Spleen (tissue), 11 donors: Measurements from ENCODE around the gene OR11H6. TPM values are rescaled to one million over a fixed set of nuclear protein-coding genes. Genes with fewer than 3 reads are reported as not detected.

Experiments
- DNase-seq: peaks from one replicate; pipeline ENCODE4 v3.0.0-alpha.2; 2020
- H3K27ac ChIP-seq, 8 donors: fragments of 200-600 bp; sonication (generic) in 7 of 8; 1 replicate in 4 of 8; 2 replicates in 4 of 8; pipeline versions ENCODE4 v1.5.0 to v1.8.0; 2016 to 2021; ENCODE audit warnings: inconsistent platforms in 4 of 8, mild to moderate bottlenecking in 4 of 8, moderate library complexity in 1 of 8
- H3K27me3 ChIP-seq, 7 donors: fragments of 200-600 bp; sonication (generic) in 6 of 7; replicated peaks in 1 of 7; 1 replicate in 4 of 7; 2 replicates in 3 of 7; pipeline versions ENCODE4 v1.5.0 to v1.8.0; 2016 to 2021; ENCODE audit warnings: inconsistent platforms in 3 of 7, mild to moderate bottlenecking in 1 of 7
- H3K36me3 ChIP-seq, 6 donors: fragments of 200-600 bp; sonication (generic) in 5 of 6; 1 replicate in 4 of 6; 2 replicates in 2 of 6; pipeline versions ENCODE4 v1.5.0 to v1.8.0; 2016 to 2021; ENCODE audit warnings: inconsistent platforms in 2 of 6
- H3K4me1 ChIP-seq, 6 donors: fragments of 200-600 bp; sonication (generic) in 5 of 6; 1 replicate in 3 of 6; 2 replicates in 3 of 6; pipeline versions ENCODE4 v1.5.0 to v1.8.0; 2016 to 2021; ENCODE audit warnings: inconsistent platforms in 3 of 6
- H3K4me3 ChIP-seq, 8 donors: fragments of 200-600 bp; sonication (generic) in 7 of 8; 1 replicate in 4 of 8; 2 replicates in 4 of 8; pipeline versions ENCODE4 v1.5.0 to v1.8.0; 2016 to 2021; ENCODE audit warnings: inconsistent platforms in 4 of 8, mild to moderate bottlenecking in 4 of 8, moderate library complexity in 2 of 8
- H3K9me3 ChIP-seq, 8 donors: fragments of 200-600 bp; sonication (generic) in 7 of 8; 1 replicate in 4 of 8; 2 replicates in 4 of 8; pipeline versions ENCODE4 v1.5.0 to v1.8.0; 2016 to 2021; ENCODE audit warnings: inconsistent platforms in 4 of 8
- POLR2A ChIP-seq, 3 donors: fragments of 450-650 bp; IDR thresholded peaks; one replicate each; pipeline ENCODE4 v1.5.1; 2017; ENCODE audit warnings: antibody characterized with exemption in 3 of 3, mild to moderate bottlenecking in 1 of 3
- POLR2AphosphoS5 ChIP-seq, 3 donors: sonication (generic); formaldehyde crosslinking; IDR thresholded peaks; one replicate each; pipeline ENCODE4 v1.5.1; 2017; ENCODE audit warnings: antibody characterized with exemption in 3 of 3
- WGBS, 5 donors: extraction: QIAGEN DNeasy Blood & Tissue Kit in 3 of 5; methylation state at CpG; one replicate each; pipeline versions ENCODE4 v1.1.5 to v1.1.7; 2013 to 2018; 5-methylcytosine and 5-hydroxymethylcytosine counted together
- intact Hi-C: fragments of 100-400 bp; cut with DNase I; formaldehyde crosslinking; loops from one replicate; pipeline ENCODE4 v1.15.0; 2023; ENCODE audit warnings: low total_unique reads
- polyA plus RNA-seq, 3 donors: library from polyadenylated mRNA; stranded (reverse); fragments of 200-250 nt; gene quantifications; one replicate each; pipeline ENCODE4 v1.2.1, GENCODE V29; 2013
- small RNA-seq, 4 donors: library from RNA; depleted of rRNA; stranded (forward); fragments of <200 nt; gene quantifications; one replicate each; pipeline ENCODE3, GENCODE V24; 2016
- total RNA-seq, 7 donors: library from RNA; depleted of rRNA in 3 of 7; stranded (reverse); fragments of >200 nt in 3 of 7; fragmentation: NEBNext Ultra II Directional in 4 of 7; extraction: Animal tissue kit (Norgen Biotek cat#: 25700) in 4 of 7; gene quantifications; one replicate each; pipeline versions ENCODE4 v1.1.0 to v1.2.1, GENCODE V29; 2016 to 2021
- TF ChIP-seq, protein P1 (sequence below), 11 experiments: fragments of 200-600 bp in 7 of 11; fragments of 450-650 bp in 4 of 11; sonication (generic) in 4 of 11; IDR thresholded peaks in 8 of 11; conservative IDR thresholded peaks in 3 of 11; 1 replicate in 7 of 11; 2 replicates in 4 of 11; pipeline versions ENCODE4 v1.4.0 to v1.8.0; 2016 to 2021; ENCODE audit warnings: antibody characterized with exemption in 11 of 11, inconsistent platforms in 4 of 11, mild to moderate bottlenecking in 1 of 11
- donor health status: healthy with polysubstance abuse.
- donor health status: DM: no; HTN: no; CAD: no; lungs with moderate emphysema.
- donor health status: DM: no; HTN: no; CAD: no.
- donor health status: Bipolar disorder and iron deficiency.
- donor health status: healthy.
- donor health status: DM: no; HTN: no; CAD: no.
- donor health status: DM: yes; HTN: yes; CAD: no.

Gene OR11H6
- total and polyA plus RNA-seq, 10 donors = not detected

DNA sequence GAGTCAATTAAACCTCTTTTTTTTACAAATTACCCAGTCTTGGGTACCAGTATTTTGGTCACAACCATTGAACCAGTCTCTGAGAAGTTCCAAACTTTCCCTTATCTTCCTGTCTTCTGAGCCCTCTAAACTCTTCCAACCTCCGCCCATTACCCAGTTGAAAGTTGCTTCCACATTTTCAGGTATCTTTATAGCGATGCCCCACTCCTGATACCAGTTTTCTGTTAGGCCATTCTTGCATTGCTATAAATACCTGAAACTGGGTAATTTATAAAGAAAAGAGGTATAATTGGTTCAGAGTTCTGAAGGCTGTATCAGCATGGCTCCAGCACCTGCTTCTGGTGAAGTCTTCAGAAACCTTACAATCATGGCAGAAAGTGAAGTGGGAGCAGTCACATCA is 50.6 kb downstream of the OR11H6 start:
- WGBS, 5 donors = 93 to 97% (median 97%) methylated on average over 2 of the region's 2 CpGs
- Histone ChIP-seq H3K9me3 (peaks cover 3 to 52% (median 45%) of the 10 kb centered on the region in 8 donors), H3K4me1 (peaks cover 0 to 7% (median 0%) of the 10 kb centered on the region in 6 donors), H3K36me3 (peaks cover 0 to 37% (median 2%) of the 10 kb centered on the region in 6 donors), H3K27me3 (no peaks in the 10 kb centered on the region), H3K4me3 (no peak overlapping the region), H3K27ac (no peak overlapping the region)
- intact Hi-C loops = no loop called here
- no peak for DNase-seq
- no peak for TF ChIP-seq POLR2A (IDR thresholded peaks at IDR 0.05)
- TF ChIP-seq, protein P1, sequence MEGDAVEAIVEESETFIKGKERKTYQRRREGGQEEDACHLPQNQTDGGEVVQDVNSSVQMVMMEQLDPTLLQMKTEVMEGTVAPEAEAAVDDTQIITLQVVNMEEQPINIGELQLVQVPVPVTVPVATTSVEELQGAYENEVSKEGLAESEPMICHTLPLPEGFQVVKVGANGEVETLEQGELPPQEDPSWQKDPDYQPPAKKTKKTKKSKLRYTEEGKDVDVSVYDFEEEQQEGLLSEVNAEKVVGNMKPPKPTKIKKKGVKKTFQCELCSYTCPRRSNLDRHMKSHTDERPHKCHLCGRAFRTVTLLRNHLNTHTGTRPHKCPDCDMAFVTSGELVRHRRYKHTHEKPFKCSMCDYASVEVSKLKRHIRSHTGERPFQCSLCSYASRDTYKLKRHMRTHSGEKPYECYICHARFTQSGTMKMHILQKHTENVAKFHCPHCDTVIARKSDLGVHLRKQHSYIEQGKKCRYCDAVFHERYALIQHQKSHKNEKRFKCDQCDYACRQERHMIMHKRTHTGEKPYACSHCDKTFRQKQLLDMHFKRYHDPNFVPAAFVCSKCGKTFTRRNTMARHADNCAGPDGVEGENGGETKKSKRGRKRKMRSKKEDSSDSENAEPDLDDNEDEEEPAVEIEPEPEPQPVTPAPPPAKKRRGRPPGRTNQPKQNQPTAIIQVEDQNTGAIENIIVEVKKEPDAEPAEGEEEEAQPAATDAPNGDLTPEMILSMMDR (IDR thresholded peaks at IDR 0.05 in 8 of 11, conservative IDR thresholded peaks at IDR 0.05 in 3 of 11) = no peak
- no peak for TF ChIP-seq POLR2AphosphoS5 (IDR thresholded peaks at IDR 0.05)

Small RNA genes within 50 kb of the gene (small RNA-seq; reads per million reads assigned to genes)
- 0 reads per million in 4 donors for gene GTF2IP22

Other genes with a start within 250 kb of the OR11H6 start
- gene OR4K15, start 248.1 kb upstream of the OR11H6 start, total RNA-seq = not detected
- not detected for gene OR4K15, start 248.1 kb upstream of the OR11H6 start, polyA plus RNA-seq
- not detected for gene OR4Q2, start 221.5 kb upstream of the OR11H6 start, total RNA-seq
- not detected for gene OR4Q2, start 221.5 kb upstream of the OR11H6 start, polyA plus RNA-seq
- gene OR4K14, start 204.4 kb upstream of the OR11H6 start, total RNA-seq = not detected
- not detected for gene OR4K14, start 204.4 kb upstream of the OR11H6 start, polyA plus RNA-seq
- gene OR4K13, start 187.7 kb upstream of the OR11H6 start, total RNA-seq = not detected
- gene OR4K13, start 187.7 kb upstream of the OR11H6 start, polyA plus RNA-seq = not detected
- gene OR4L1, start 163.7 kb upstream of the OR11H6 start, total RNA-seq = not detected
- gene OR4L1, start 163.7 kb upstream of the OR11H6 start, polyA plus RNA-seq = not detected
- not detected for gene OR4K17, start 113.0 kb upstream of the OR11H6 start, total RNA-seq
- gene OR4K17, start 113.0 kb upstream of the OR11H6 start, polyA plus RNA-seq = not detected
- not detected for gene OR4N5, start 84.9 kb upstream of the OR11H6 start, total RNA-seq
- not detected for gene OR4N5, start 84.9 kb upstream of the OR11H6 start, polyA plus RNA-seq
- gene OR11G2, start 32.8 kb upstream of the OR11H6 start, total RNA-seq = not detected
- gene OR11G2, start 32.8 kb upstream of the OR11H6 start, polyA plus RNA-seq = not detected
- gene OR11H7, start 5.3 kb downstream of the OR11H6 start, total RNA-seq = not detected
- not detected for gene OR11H7, start 5.3 kb downstream of the OR11H6 start, polyA plus RNA-seq
- not detected for gene OR11H4, start 15.6 kb downstream of the OR11H6 start, total RNA-seq
- gene OR11H4, start 15.6 kb downstream of the OR11H6 start, polyA plus RNA-seq = not detected
- gene TTC5, start 82.2 kb downstream of the OR11H6 start, total RNA-seq = 10 to 100 TPM; 12.5 to 21.9 (median 18.8) TPM
- gene TTC5, start 82.2 kb downstream of the OR11H6 start, polyA plus RNA-seq = 1 to 10 TPM; 5.9 to 7.2 (median 6.7) TPM
- 10 to 100 TPM; 21.1 to 32.8 (median 27.9) TPM for gene CCNB1IP1, start 109.6 kb downstream of the OR11H6 start, total RNA-seq
- gene CCNB1IP1, start 109.6 kb downstream of the OR11H6 start, polyA plus RNA-seq = 10 to 100 TPM; 30.4 to 49.1 (median 43.6) TPM
- gene PARP2, start 119.9 kb downstream of the OR11H6 start, total RNA-seq = 10 to 100 TPM; 10.9 to 25.0 (median 17.2) TPM
- gene PARP2, start 119.9 kb downstream of the OR11H6 start, polyA plus RNA-seq = 10 to 100 TPM in 2 of 3 donors, 1 to 10 TPM in 1; 9.1 to 12.0 (median 11.3) TPM
- 10 to 100 TPM; 55.1 to 91.7 (median 70.5) TPM for gene TEP1, start 189.8 kb downstream of the OR11H6 start, total RNA-seq
- gene TEP1, start 189.8 kb downstream of the OR11H6 start, polyA plus RNA-seq = 10 to 100 TPM; 19.2 to 38.7 (median 26.7) TPM
- gene KLHL33, start 212.5 kb downstream of the OR11H6 start, total RNA-seq = 1 to 10 TPM in 2 of 7 donors, under 1 TPM in 4, not detected in 1; 0.47 to 2.9 (median 0.86) TPM
- gene KLHL33, start 212.5 kb downstream of the OR11H6 start, polyA plus RNA-seq = under 1 TPM; 0.22 to 0.54 (median 0.32) TPM
- 100 to 1,000 TPM in 2 of 7 donors, 10 to 100 TPM in 5; 48.6 to 110 (median 72.6) TPM for gene OSGEP, start 231.1 kb downstream of the OR11H6 start, total RNA-seq
- gene OSGEP, start 231.1 kb downstream of the OR11H6 start, polyA plus RNA-seq = 100 to 1,000 TPM in 1 of 3 donors, 10 to 100 TPM in 2; 78.7 to 107 (median 87.1) TPM
- 100 to 1,000 TPM in 6 of 7 donors, 10 to 100 TPM in 1; 89.4 to 153 (median 104) TPM for gene APEX1, start 231.5 kb downstream of the OR11H6 start, total RNA-seq
- gene APEX1, start 231.5 kb downstream of the OR11H6 start, polyA plus RNA-seq = 100 to 1,000 TPM; 139 to 151 (median 140) TPM
- gene PIP4P1, start 237.7 kb downstream of the OR11H6 start, total RNA-seq = 10 to 100 TPM; 32.5 to 45.6 (median 38.4) TPM
- 10 to 100 TPM; 37.1 to 79.6 (median 55.9) TPM for gene PIP4P1, start 237.7 kb downstream of the OR11H6 start, polyA plus RNA-seq
- gene PNP, start 245.7 kb downstream of the OR11H6 start, total RNA-seq = 10 to 100 TPM; 36.0 to 93.1 (median 65.5) TPM
- gene PNP, start 245.7 kb downstream of the OR11H6 start, polyA plus RNA-seq = 10 to 100 TPM; 44.8 to 64.3 (median 48.2) TPM